SW 1271 (cell line): ENCODE measurements around the gene TRIM17.

Source experiments
- DNase-seq, 2 experiments: peaks; one replicate each; lab custom pipeline; 2025; lab: John Stamatoyannopoulos, UW

Gene TRIM17

GRCh38 chr1:228417061-228417460 lies 400 bp upstream of the TRIM17 start:
- DNase-seq = no peak

DNA sequence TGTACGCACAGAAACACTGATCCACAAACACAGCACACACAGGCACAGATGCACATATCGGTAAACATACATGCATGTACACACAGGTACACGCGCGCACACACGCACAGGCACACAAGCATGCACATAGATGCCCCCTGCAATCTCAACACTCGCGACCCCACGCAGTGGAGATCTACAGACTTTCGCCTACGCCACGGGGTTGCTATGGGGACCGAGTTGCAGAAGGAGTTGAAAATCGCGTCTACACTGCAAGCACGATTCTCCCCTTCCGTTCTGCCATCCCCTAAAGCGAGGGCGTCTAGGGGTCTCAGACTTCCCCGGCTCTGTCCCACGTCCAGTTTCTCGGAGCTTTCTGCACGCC lies 826 bp downstream of the TRIM17 start:
- no peak for DNase-seq

DNA sequence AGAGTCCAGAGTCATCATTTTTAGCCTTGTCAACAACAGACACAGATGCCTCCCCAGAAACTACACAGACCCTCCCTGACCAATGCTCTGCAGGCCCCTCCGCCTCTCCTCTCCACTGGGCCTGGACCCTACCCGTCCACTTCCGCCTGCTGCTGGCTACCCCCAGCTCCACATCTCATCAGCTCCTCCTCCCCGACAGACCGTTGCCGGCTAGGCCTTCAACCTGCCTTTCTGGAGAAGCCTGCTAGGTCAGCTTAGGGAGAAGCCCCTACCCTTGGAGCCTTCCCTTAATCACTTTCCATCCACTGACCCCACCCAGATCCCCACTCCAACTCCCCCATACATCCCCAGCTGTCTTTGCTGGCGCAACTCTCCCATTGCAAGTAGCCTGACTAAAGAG lies 1.4 kb downstream of the TRIM17 start:
- no peak for DNase-seq

GRCh38 chr1:228414511-228415211 lies 2.0 kb downstream of the TRIM17 start:
- no peak for DNase-seq

DNA sequence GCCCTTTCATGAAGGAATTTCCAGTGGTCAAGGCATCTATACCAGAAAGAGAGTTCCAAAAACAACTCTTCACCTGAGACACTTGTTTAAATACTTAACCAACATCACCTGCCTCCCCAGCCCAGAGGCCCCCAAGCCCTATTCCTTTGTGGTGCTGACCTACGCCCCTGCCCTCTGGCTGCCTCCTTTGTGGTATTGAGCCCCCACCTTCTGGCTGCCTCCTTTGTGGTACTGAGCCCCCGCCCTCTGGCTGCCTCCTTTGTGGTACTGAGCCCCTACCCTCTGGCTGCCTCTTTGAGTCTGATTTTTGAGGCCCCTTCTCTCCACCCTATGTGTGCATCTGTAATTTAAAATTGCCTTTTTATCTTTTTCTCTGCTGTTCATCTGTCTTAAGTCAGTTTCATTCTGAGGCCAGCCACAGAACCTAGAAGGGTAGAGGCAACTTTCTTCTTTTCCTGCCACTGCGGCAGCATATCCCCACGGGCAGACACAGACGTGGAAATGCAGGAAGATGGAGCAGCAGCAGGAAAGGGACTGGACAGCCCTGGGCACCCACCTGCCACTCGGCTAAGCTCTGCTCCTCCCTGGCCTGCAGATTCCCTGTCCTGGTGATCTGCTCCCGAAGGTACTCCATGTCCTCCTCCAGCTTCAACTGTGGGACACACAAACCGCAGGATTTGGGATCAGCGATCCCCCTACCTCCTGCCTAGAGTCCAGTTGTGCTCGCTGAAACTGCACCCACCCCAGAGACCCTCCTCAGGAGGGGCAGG lies 3.2 kb downstream of the TRIM17 start:
- no peak for DNase-seq

DNA sequence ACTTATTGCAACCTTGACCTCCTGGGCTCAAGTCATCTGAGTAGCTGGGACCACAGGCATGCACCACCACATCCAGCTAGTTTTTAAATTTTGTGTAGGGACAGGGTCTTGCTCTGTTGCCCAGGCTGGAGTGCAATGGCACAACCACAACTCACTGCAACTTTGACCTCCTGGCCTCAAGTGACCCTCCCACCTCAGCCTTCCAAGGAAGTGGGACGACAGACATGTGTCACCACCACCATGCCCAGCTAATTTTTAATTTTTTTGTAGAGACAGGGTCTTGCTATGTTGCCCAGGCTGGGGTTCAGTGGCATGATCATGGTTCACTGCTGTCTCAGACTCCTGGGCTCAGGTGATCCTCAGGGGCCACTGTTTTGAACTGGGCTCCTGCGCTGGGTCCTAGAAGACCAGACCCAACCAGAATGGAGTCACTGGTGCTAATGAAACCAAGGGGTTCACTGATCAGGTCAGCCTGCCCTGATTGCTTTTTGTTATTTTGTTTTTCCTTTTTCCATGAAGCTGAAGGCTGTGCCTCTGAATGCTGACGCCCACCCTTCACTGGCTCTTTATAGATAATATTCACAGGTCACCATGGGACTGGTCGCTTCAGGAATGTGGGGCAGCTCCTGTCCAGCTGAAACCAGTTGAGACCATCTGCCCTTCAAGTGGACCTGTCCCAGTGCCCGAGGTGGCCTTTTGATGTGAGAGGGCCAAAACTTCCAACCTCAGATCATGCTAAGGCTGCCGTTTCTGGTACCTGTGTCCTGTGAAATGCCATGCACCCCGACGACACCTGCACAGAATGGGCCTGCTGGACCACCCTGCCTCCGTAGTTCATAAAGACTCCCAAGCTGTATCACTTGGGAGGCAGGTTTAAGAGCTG lies 4.9 kb downstream of the TRIM17 start:
- no peak for DNase-seq

- DNase-seq = no peak
These were observed 5.5 kb downstream of the TRIM17 start for GRCh38 chr1:228411121-228411520.

DNA sequence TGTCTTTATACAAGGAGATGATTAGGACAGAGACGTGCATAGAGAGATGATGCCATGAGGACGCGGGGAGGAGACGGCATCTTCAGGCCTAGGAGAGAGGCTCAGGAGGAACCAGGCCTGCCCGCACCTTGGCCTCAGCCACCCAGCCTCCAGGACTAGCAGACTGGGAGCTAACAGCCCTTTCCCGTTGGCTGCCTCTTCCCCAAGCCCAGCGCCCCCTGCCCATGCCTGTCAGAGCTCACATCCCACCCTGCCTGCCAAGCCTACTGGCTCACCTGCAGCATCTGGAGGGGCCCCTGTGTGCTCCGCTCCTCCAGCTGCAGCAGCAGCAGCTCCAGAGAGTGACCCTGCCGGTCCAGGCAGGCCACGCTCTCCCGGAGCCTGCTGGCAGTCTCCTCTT lies 6.0 kb downstream of the TRIM17 start:
- no peak for DNase-seq

- no peak for DNase-seq
These were observed 6.6 kb downstream of the TRIM17 start for GRCh38 chr1:228410015-228410414.

- no peak for DNase-seq
These were observed 7.5 kb downstream of the TRIM17 start for GRCh38 chr1:228408869-228409805.

DNA sequence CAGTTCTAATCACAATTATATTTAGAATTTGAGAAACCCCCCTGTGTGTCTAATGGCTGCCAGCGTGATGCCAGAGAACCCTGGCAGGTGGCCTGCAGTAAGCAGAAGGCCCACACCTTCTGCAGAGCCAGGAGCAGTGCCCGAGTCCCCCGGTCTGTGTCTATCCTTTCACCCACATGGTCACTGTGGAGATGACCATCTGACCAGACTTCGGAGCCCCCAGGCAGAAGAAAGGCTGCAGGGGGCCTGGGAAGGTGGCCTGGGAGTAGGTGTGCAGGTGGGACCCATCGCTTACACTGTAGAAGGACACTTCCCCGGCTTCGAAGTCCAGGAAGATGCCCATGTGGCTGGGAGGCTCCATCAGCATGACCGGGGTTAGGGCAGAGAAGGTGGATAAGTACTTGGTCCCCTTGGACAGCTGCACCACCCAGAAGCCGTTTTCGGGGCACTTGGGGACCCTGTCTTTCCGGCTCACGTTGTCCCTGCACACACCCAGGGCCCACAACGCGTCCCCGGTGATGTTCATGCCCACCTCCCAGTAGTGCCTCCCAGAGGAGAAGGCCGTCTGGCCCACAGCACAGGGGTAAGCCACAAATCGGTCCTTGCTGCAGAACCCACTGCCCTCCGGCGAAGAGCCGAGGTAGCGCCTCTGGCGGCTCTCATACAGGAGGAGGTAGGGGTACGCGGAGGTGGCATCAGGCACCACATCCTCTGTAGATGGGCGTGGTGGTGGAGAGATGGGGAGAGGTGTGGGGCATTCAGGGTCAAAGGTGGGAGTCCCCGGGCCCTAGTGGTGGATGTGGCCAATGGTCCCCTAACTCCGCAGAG lies 8.4 kb downstream of the TRIM17 start:
- DNase-seq = no peak

DNA sequence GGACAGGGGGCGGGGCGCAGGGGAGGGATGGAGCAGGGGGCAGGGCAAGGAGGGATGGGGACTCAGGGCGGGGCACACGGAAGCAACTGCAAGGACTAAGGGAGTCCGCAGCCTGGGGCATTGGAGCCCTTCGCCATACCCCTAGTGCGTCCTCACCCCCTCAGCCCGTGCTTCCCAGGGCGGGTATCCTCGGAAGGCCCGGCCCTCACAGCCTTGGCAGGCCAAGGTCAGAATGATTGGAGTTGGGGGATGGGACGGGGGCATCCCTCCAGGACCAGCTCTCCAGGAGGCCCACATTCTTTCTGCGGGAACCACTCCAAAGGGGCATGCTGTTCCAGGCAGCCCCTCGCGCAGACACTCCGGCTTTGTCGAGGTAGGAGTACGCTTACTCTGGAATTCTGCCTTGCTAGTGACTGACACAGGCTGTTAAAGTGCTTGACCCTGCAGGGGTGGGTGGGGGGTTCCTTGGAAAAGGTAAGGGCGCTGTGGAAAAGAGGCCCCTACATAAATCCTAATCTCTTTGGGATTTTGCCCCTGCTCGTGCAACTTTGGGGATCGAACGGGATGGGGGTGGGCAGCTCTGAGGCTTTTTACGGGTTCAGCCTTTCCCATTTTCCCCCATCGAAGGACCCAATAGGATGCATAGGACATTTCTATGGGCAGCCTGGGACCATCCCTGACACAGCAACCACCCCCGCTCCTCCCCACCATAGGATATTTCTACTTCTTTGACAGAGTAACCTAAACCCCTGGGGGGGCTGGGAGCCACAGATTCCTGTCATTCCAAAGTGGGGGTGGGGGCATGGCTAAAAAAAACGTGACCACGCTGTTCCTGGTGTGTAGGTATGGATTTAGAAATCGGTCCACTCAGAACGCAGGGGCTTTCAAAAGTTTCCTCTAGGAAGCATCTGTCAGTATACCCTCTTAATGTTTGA lies 9.3 kb downstream of the TRIM17 start:
- DNase-seq = no peak

- no peak for DNase-seq
These were observed 10.8 kb downstream of the TRIM17 start for GRCh38 chr1:228405979-228406228.

- no peak for DNase-seq
These were observed 11.3 kb downstream of the TRIM17 start for GRCh38 chr1:228405200-228405978.

DNA sequence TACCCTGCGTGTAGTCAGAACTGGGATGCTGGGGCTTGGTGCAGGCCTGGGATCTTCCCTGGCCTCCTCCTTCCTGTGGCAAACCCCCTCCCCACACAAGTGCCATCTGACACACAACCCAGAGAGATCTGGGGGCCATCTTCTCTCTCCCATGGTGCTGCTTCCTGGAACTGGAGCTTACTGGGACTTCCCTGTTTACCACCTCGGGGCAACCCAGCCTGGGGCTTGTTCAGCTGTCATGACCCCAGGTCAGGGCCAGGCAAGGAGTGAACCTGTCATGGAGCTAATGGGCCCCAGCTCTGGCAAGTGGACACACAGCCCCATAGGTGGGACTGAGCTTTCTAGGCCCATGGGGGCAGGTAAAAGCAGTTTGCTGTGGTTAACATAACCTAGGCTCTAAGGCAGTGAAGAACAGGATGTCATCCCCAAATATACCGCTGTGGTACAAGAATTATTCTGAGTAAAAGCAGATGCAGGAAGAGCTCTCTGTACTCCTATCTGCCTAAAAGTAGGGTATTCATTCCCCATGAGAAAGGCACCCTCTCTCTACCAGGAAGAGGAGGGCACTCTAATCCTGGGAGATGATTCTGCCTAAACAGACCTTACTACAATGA lies 12.4 kb downstream of the TRIM17 start:
- DNase-seq = no peak

DNA sequence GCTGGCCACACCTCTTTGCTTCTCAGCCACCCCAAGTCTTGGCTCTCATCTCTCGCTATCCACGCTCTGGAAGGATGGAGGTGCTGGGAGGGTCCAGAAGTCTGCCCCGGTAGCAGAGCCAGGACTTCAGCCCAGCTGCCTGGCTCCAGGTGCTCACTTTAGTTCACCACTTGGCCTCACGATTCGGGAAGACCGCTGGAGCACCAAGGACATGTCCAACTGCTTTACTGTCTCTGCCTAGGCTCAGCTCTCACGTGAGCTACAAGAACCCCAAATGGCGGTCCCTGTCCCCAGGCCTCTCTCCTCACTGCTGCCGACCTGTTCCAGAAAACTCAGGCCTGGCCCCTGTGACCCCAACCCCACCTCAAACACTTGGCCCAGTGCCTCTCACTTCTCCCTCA lies 13.4 kb downstream of the TRIM17 start:
- no peak for DNase-seq

- no peak for DNase-seq
These were observed 14.0 kb downstream of the TRIM17 start for GRCh38 chr1:228402641-228403025.

- DNase-seq = no peak
These were observed 14.7 kb downstream of the TRIM17 start for GRCh38 chr1:228401782-228402640.
